Ovary (tissue), 9 donors: ENCODE results near the gene PGBD5. TPM values are rescaled to one million over a fixed set of nuclear protein-coding genes. Genes with fewer than 3 reads are reported as not detected.

ENCODE experiments used
- DNase-seq, 5 donors: peaks; one replicate each; pipeline ENCODE4 v3.0.0-alpha.2; 2019 to 2020
- H3K27ac ChIP-seq, 2 donors: fragments of 200-600 bp; one replicate each; pipeline versions ENCODE4 v1.5.1 to v1.8.0; 2019 to 2022
- H3K27me3 ChIP-seq: fragments of 200-600 bp; one replicate; pipeline ENCODE4 v1.8.0; 2022
- H3K36me3 ChIP-seq: fragments of 200-600 bp; sonication (generic); one replicate; pipeline ENCODE4 v1.5.1; 2019
- H3K4me1 ChIP-seq: one replicate; pipeline ENCODE4 v1.8.1; 2013; ENCODE audit warnings: mild to moderate bottlenecking, moderate library complexity; ENCODE audit not compliant: insufficient read depth
- H3K4me3 ChIP-seq: fragments of 200-600 bp; sonication (generic); one replicate; pipeline ENCODE4 v1.5.1; 2017
- H3K9me3 ChIP-seq, 2 donors: fragments of 200-600 bp in 1 of 2; sonication (generic) in 1 of 2; one replicate each; pipeline versions ENCODE4 v1.5.1 to v1.8.1; 2013 to 2019; ENCODE audit warnings: mild to moderate bottlenecking in 1 of 2, moderate library complexity in 1 of 2
- EP300 ChIP-seq: sonication (generic); formaldehyde crosslinking; IDR thresholded peaks from one replicate; pipeline ENCODE4 v1.6.1; 2017; ENCODE audit warnings: antibody characterized with exemption
- POLR2A ChIP-seq: fragments of 450-650 bp; IDR thresholded peaks from one replicate; pipeline ENCODE4 v1.6.1; 2017; ENCODE audit warnings: antibody characterized with exemption, mild to moderate bottlenecking, moderate library complexity
- WGBS, 3 donors: extraction: QIAGEN DNeasy Blood & Tissue Kit in 1 of 3; methylation state at CpG; one replicate each; pipeline versions ENCODE4 v1.1.5 to v1.1.7; 2013 to 2017; 5-methylcytosine and 5-hydroxymethylcytosine counted together
- intact Hi-C, 4 donors: fragments of 100-400 bp; cut with DNase I; formaldehyde crosslinking; loops; one replicate each; pipeline versions ENCODE4 v1.11.0 to v1.15.1; 2022 to 2023
- polyA plus RNA-seq, 2 donors: library from polyadenylated mRNA; stranded (reverse); fragments of 200-250 nt in 1 of 2; fragments of 350-450 nt in 1 of 2; fragmentation: Illumina TruSeq in 1 of 2; extraction: RNeasy Lipid Tissue Mini Kit (QIAGEN cat#74804) in 1 of 2; gene quantifications; one replicate each; pipeline ENCODE4 v1.2.3, GENCODE V29; 2013 to 2014
- total RNA-seq, 7 donors: library from RNA; depleted of rRNA in 2 of 7; stranded (reverse); fragments of >200 nt in 2 of 7; fragmentation: NEBNext Ultra II Directional in 3 of 7; extraction: Animal tissue kit (Norgen Biotek cat#: 25700) in 3 of 7; gene quantifications; one replicate each; pipeline versions ENCODE4 v1.1.0 to v1.2.4, GENCODE V29; 2016 to 2023
- TF ChIP-seq, protein P1 (sequence below), 3 donors: fragments of 450-650 bp in 2 of 3; fragments of 200-600 bp in 1 of 3; IDR thresholded peaks; one replicate each; pipeline versions ENCODE4 v1.5.1 to v1.8.0; 2016 to 2022; ENCODE audit warnings: antibody characterized with exemption in 3 of 3, mild to moderate bottlenecking in 1 of 3
- donor health status: DM: no; HTN: no; CAD: no; lungs with moderate emphysema.
- donor health status: DM: no; HTN: no; CAD: no.
- donor health status: Bipolar disorder and iron deficiency.
- donor health status: DM: yes; HTN: yes; CAD: no.
- donor health status: DM: no; HTN: no; CAD: no.
- donor health status: DM: yes; HTN: yes; CAD: no.

PGBD5 gene
- total and polyA plus RNA-seq, 9 donors = 0.12 to 2.6 (median 1.1) TPM

DNA sequence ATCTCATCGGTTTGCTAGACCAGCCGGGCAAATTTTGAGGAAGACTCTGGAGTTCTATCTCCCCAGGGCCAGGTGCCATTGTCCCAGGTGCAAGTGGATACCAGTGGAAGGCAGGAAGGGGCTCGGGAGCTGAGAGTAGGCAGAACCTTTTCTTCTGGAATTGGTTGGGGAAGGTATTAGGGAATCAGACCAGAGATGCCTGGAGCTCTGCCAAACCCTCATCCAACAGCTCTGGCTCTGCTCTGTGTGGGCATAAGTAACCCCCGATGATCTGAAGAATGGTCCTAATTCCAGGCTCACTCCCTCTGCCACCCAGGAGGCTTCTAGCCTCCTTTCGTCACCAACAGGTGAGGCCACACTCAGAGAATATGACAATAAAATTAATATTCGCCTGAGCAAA is 69.9 kb downstream of the PGBD5 start:
- H3K27me3 ChIP-seq = no peaks in the 10 kb centered on the region
- H3K36me3 ChIP-seq = no peaks in the 10 kb centered on the region
- intact Hi-C loops = no loop called here
- 83 to 88% (median 86%) methylated on average over 6 of the region's 6 CpGs for WGBS, 3 donors
- no peaks in the 10 kb centered on the region for H3K9me3 ChIP-seq
- H3K4me1 ChIP-seq = no peaks in the 10 kb centered on the region
- no peak overlapping the region for H3K4me3 ChIP-seq
- H3K27ac ChIP-seq = no peak overlapping the region
- TF ChIP-seq POLR2A (no peak), EP300 (no peak)
- TF ChIP-seq, protein P1, sequence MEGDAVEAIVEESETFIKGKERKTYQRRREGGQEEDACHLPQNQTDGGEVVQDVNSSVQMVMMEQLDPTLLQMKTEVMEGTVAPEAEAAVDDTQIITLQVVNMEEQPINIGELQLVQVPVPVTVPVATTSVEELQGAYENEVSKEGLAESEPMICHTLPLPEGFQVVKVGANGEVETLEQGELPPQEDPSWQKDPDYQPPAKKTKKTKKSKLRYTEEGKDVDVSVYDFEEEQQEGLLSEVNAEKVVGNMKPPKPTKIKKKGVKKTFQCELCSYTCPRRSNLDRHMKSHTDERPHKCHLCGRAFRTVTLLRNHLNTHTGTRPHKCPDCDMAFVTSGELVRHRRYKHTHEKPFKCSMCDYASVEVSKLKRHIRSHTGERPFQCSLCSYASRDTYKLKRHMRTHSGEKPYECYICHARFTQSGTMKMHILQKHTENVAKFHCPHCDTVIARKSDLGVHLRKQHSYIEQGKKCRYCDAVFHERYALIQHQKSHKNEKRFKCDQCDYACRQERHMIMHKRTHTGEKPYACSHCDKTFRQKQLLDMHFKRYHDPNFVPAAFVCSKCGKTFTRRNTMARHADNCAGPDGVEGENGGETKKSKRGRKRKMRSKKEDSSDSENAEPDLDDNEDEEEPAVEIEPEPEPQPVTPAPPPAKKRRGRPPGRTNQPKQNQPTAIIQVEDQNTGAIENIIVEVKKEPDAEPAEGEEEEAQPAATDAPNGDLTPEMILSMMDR (IDR thresholded peaks at IDR 0.05) = no peak
- DNase-seq = no peak

DNA sequence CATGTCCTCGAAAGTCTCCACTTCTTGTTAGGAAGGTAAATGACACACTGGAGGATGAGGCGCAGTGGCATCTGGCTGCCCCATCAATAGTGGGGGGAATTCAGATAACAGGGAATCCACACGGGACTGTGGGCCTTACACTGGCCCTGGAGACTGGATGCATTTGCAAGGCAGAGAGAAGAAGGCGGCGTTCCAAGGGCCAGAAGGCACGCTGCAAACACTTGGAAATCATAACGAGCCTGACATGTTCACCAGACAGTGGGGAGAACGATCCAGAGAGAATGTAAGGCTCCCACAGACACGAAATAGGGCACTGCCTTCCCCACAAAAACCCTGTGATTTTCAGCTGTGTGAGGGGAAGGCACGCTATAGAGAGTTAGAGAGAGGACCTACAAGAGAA is 70.5 kb downstream of the PGBD5 start:
- Histone ChIP-seq H3K27me3 (no peaks in the 10 kb centered on the region), H3K4me1 (no peaks in the 10 kb centered on the region), H3K9me3 (no peaks in the 10 kb centered on the region), H3K4me3 (no peak overlapping the region), H3K27ac (no peak overlapping the region), H3K36me3 (no peaks in the 10 kb centered on the region)
- WGBS, 3 donors = 82 to 88% (median 83%) methylated on average over 10 of the region's 10 CpGs
- no peak for DNase-seq
- no peak for TF ChIP-seq EP300
- TF ChIP-seq POLR2A = no peak
- TF ChIP-seq, protein P1 (IDR thresholded peaks at IDR 0.05) = no peak
- intact Hi-C loops = no loop called here

DNA sequence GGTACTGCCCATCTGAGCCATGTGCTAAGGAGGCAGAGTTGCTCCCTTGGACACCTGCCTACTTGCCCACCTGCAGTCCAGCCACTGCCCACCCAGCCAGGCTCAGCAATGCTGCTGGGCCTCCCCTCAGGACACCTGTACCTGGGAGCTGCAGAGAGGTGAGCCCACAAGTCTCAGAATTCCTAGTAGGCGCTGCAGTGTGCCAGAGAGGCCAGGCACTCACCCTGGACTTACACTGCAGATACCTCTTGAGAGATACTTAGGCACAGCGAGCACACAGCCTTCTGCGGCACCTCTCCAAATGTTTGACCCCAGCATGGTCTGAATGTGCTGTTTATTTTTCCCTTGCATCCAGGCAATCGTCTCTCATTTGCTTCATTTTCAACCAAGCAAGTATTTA is 71.0 kb downstream of the PGBD5 start:
- Histone ChIP-seq H3K27ac (no peak overlapping the region), H3K9me3 (no peaks in the 10 kb centered on the region), H3K4me1 (no peaks in the 10 kb centered on the region), H3K27me3 (no peaks in the 10 kb centered on the region), H3K36me3 (no peaks in the 10 kb centered on the region), H3K4me3 (no peak overlapping the region)
- TF ChIP-seq EP300 = no peak
- intact Hi-C loops = no loop called here
- WGBS, 3 donors = 83 to 93% (median 89%) methylated on average over 4 of the region's 4 CpGs
- no peak for DNase-seq

DNA sequence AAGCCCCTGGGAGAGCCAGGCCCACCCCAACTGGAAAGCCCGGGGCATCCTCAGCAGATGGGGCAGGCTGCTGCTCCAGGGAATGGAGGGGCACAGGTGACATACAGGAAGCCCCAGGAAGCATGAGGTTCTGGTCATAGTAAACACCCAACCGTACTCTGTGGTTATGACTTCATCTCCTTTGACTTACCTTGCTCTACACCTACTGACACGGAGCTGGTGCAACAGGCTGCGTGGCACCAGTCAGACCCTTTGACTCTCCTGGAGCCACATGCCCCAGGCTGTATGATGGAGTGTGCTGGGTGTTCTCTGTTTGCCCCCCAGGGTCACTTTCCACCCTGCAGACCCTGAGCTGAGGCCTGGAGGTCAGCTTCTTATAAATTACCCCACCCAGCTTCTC is 72.1 kb downstream of the PGBD5 start:
- Histone ChIP-seq H3K27ac (no peak overlapping the region), H3K4me1 (no peaks in the 10 kb centered on the region), H3K9me3 (no peaks in the 10 kb centered on the region), H3K36me3 (no peaks in the 10 kb centered on the region), H3K27me3 (no peaks in the 10 kb centered on the region), H3K4me3 (no peak overlapping the region)
- intact Hi-C loops = no loop called here
- DNase-seq = no peak
- WGBS, 3 donors = 91 to 96% (median 94%) methylated on average over 3 to 4 of the region's 4 CpGs
- TF ChIP-seq EP300 = no peak
- TF ChIP-seq POLR2A = no peak
- TF ChIP-seq, protein P1 (IDR thresholded peaks at IDR 0.05) = no peak

DNA sequence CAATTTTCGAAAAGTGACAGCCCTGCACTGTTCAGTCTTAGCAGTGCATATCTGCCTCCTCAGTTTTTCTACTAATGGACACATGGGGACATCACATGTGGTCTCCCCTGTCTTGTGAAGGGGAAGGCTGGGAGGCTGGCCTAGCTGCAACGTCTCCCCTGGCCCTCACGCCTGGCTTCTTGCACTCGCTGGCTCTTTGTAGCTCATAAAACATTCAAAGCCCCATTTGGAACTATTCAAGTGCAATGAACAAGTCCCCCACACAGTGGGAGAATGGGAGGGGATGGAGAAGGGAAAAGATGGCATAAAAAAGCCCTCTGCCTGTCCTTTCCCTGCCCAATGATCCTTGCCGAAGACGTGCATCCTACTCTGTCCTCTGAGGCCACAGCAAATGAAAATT is 73.6 kb downstream of the PGBD5 start:
- Histone ChIP-seq H3K27ac (no peak overlapping the region), H3K36me3 (no peaks in the 10 kb centered on the region)
- TF ChIP-seq, protein P1 (IDR thresholded peaks at IDR 0.05) = no peak
- TF ChIP-seq EP300 = no peak
- no peak for TF ChIP-seq POLR2A

More for the DNA sequence above, 73.6 kb downstream of the PGBD5 start:
- no peak for DNase-seq
- intact Hi-C loops = no loop called here
- Histone ChIP-seq H3K4me3 (no peak overlapping the region), H3K4me1 (no peaks in the 10 kb centered on the region), H3K9me3 (no peaks in the 10 kb centered on the region), H3K27me3 (no peaks in the 10 kb centered on the region)
- WGBS, 3 donors = 65 to 83% (median 80%) methylated on average over 6 of the region's 6 CpGs
